Heart left ventricle (tissue), 16 donors: ENCODE measurements around the gene MAN2A2. TPM values are rescaled to one million over a fixed set of nuclear protein-coding genes. Genes with fewer than 3 reads are reported as not detected.

ENCODE experiments used
- ATAC-seq, 4 donors: fragments of 200-7000 bp; cut with Tn5 transposase; one replicate each; pipeline ENCODE4 v1.9.1; 2020 to 2022; ENCODE audit warnings: moderate library complexity in 4 of 4, mild to moderate bottlenecking in 3 of 4, moderate number of reproducible peaks in 1 of 4
- DNase-seq, 5 donors: peaks; one replicate each; pipeline ENCODE4 v3.0.0-alpha.2; 2020
- H3K27ac ChIP-seq, 12 donors: fragments of 200-600 bp; sonication (generic) in 4 of 12; one replicate each; pipeline versions ENCODE4 v1.5.0 to v1.8.0; 2016 to 2022; ENCODE audit warnings: mild to moderate bottlenecking in 2 of 12
- H3K27me3 ChIP-seq, 9 donors: fragments of 200-600 bp; sonication (generic) in 2 of 9; one replicate each; pipeline versions ENCODE4 v1.5.1 to v1.8.0; 2016 to 2022; ENCODE audit warnings: mild to moderate bottlenecking in 3 of 9
- H3K36me3 ChIP-seq, 9 donors: fragments of 200-600 bp; sonication (generic) in 2 of 9; one replicate each; pipeline versions ENCODE4 v1.5.0 to v1.8.0; 2018 to 2022; ENCODE audit warnings: mild to moderate bottlenecking in 2 of 9
- H3K4me1 ChIP-seq, 12 donors: fragments of 200-600 bp; sonication (generic) in 4 of 12; one replicate each; pipeline versions ENCODE4 v1.5.0 to v1.8.0; 2016 to 2022; ENCODE audit warnings: mild to moderate bottlenecking in 3 of 12
- H3K4me3 ChIP-seq, 12 donors: fragments of 200-600 bp; sonication (generic) in 4 of 12; one replicate each; pipeline versions ENCODE4 v1.5.0 to v1.8.0; 2017 to 2022; ENCODE audit warnings: mild to moderate bottlenecking in 9 of 12, moderate library complexity in 4 of 12
- H3K9me3 ChIP-seq, 12 donors: fragments of 200-600 bp; sonication (generic) in 4 of 12; one replicate each; pipeline versions ENCODE4 v1.5.0 to v1.8.0; 2016 to 2022; ENCODE audit warnings: mild to moderate bottlenecking in 1 of 12
- CTCF ChIP-seq, 12 donors: fragments of 200-600 bp; sonication (generic) in 4 of 12; IDR thresholded peaks; one replicate each; pipeline versions ENCODE4 v1.5.0 to v1.8.0; 2018 to 2022; ENCODE audit warnings: antibody characterized with exemption in 12 of 12, mild to moderate bottlenecking in 5 of 12
- POLR2A ChIP-seq, 2 donors: fragments of 450-650 bp; IDR thresholded peaks; one replicate each; pipeline ENCODE4 v1.6.1; 2017; ENCODE audit warnings: antibody characterized with exemption in 2 of 2, mild to moderate bottlenecking in 2 of 2, moderate library complexity in 2 of 2
- WGBS, 4 donors: extraction: QIAGEN DNeasy Blood & Tissue Kit in 2 of 4; methylation state at CpG; one replicate each; pipeline versions ENCODE4 v1.1.5 to v1.1.7; 2013 to 2018; 5-methylcytosine and 5-hydroxymethylcytosine counted together
- intact Hi-C, 10 donors: fragments of 100-400 bp; cut with DNase I; formaldehyde crosslinking; loops; one replicate each; pipeline versions ENCODE4 v1.11.1 to v1.14.2; 2022
- polyA plus RNA-seq, 2 donors: library from polyadenylated mRNA; stranded (reverse); fragments of 200-250 nt; gene quantifications; one replicate each; pipeline ENCODE4 v1.2.3, GENCODE V29; 2013
- total RNA-seq, 9 donors: library from RNA; depleted of rRNA in 2 of 9; stranded (reverse); fragments of >200 nt in 2 of 9; fragmentation: NEBNext Ultra II Directional in 3 of 9; extraction: Animal tissue kit (Norgen Biotek cat#: 25700) in 3 of 9; gene quantifications; one replicate each; pipeline versions ENCODE4 v1.1.0 to v1.2.4, GENCODE V29; 2016 to 2023
- donor health status: ischemic (EF 13 %, LVEDD 7.1; RV severe dilation, severe dysfunction).
- donor health status: healthy with polysubstance abuse.
- donor health status: DM: no; HTN: yes; CAD: no.
- donor health status: DM: no; HTN: no; CAD: no.
- donor health status: ischemic (EF 25% LVEDD 6.9; RV normal size, moderate dysfunction).
- donor health status: ischemic (EF 25% LVEDD 5.7; RV mildly dilated, moderate dysfunction).
- donor health status: healthy.
- donor health status: DM: yes; HTN: yes; CAD: no.
- donor health status: ischemic (EF 35%, LVEDD 5.7; RV mildly dilated, moderate dysfunction).
- donor health status: nonischemic (EF 11% LVEDD 7.7; RV severe dilation, severe dysfunction).
- donor health status: DM: yes; HTN: yes; CAD: no.
- donor health status: PGD.
- donor health status: ischemic (EF 29% LVEDD 5.4; RV normal size, mild dysfunction).
- donor health status: nonischemic (EF 23%, LVEDD 6.1; RV moderate dilation, normal function).

MAN2A2 gene
- total and polyA plus RNA-seq, 11 donors = 38.7 to 145 (median 87.6) TPM

- peak overlapping the region in 8 of 12 donors; percentile 53 to 99 (median 94) for H3K27ac ChIP-seq
- H3K9me3 ChIP-seq = no peaks in the 10 kb centered on the region
- H3K27me3 ChIP-seq = no peaks in the 10 kb centered on the region
- 25 to 40% (median 32%) methylated on average over 5 of the region's 5 CpGs for WGBS, 4 donors
- peaks cover 0 to 64% (median 46%) of the 10 kb centered on the region in 9 donors for H3K36me3 ChIP-seq
- intact Hi-C loops = loop anchor here (1.0 to 10.0 kb wide), 9 partner anchors 46 to 561 kb away; partner anchors contain the start of genes BLM (in 5 of the 10), HDDC3 (in 3 of the 10) and CRTC3 (in 1 of the 10)
- H3K4me3 ChIP-seq = peak overlapping the region in 8 of 12 donors; percentile 9 to 86 (median 76)
- ATAC-seq (no peak), DNase-seq (no peak)
- H3K4me1 ChIP-seq = peaks cover 0 to 59% (median 37%) of the 10 kb centered on the region in 12 donors
- peak in 4 of 12 donors; percentile 7 to 30 (median 27) for TF ChIP-seq CTCF (IDR thresholded peaks at IDR 0.05)
- no peak for TF ChIP-seq POLR2A (IDR thresholded peaks at IDR 0.05)
These were observed 16.8 kb upstream of the MAN2A2 start for GRCh38 chr15:90886291-90886614.

GRCh38 chr15:90887037-90887481 lies 16.0 kb upstream of the MAN2A2 start:
- Histone ChIP-seq H3K9me3 (no peaks in the 10 kb centered on the region), H3K27me3 (no peaks in the 10 kb centered on the region), H3K4me3 (no peak overlapping the region), H3K36me3 (peaks cover 3 to 64% (median 46%) of the 10 kb centered on the region in 9 donors), H3K27ac (peak overlapping the region in 2 of 12 donors; percentile 94), H3K4me1 (peaks cover 0 to 59% (median 37%) of the 10 kb centered on the region in 12 donors)
- WGBS, 4 donors = 79 to 93% (median 85%) methylated on average over 13 of the region's 13 CpGs
- DNase-seq = peak in 1 of 5 donors; percentile 60
- intact Hi-C loops = loop anchor here in 9 of 10 donors (2.0 to 10.0 kb wide), 8 partner anchors 45 to 562 kb away; partner anchors contain the start of genes BLM (in 5 of the 9), HDDC3 (in 3 of the 9) and CRTC3 (in 1 of the 9)
- ATAC-seq = no peak
- TF ChIP-seq CTCF (IDR thresholded peaks at IDR 0.05) (no peak), POLR2A (IDR thresholded peaks at IDR 0.05) (no peak)

- TF ChIP-seq CTCF (IDR thresholded peaks at IDR 0.05) (no peak), POLR2A (IDR thresholded peaks at IDR 0.05) (no peak)
- H3K27ac ChIP-seq = no peak overlapping the region
- H3K36me3 ChIP-seq = peaks cover 6 to 80% (median 63%) of the 10 kb centered on the region in 9 donors
- ATAC-seq = no peak
- intact Hi-C loops = loop anchor here in 8 of 10 donors (5.0 to 10.0 kb wide), 7 partner anchors 43 to 565 kb away; partner anchors contain the start of genes BLM (in 5 of the 8), HDDC3 (in 3 of the 8) and CRTC3 (in 1 of the 8)
- WGBS, 4 donors = 90 to 94% (median 92%) methylated on average over 9 to 18 of the region's 18 CpGs
- DNase-seq = no peak
- no peaks in the 10 kb centered on the region for H3K27me3 ChIP-seq
- H3K9me3 ChIP-seq = no peaks in the 10 kb centered on the region
- H3K4me3 ChIP-seq = no peak overlapping the region
- peaks cover 0 to 40% (median 25%) of the 10 kb centered on the region in 12 donors for H3K4me1 ChIP-seq
These were observed 13.8 kb upstream of the MAN2A2 start for GRCh38 chr15:90889313-90889730.

GRCh38 chr15:90889736-90890456 lies 13.2 kb upstream of the MAN2A2 start:
- Histone ChIP-seq H3K27ac (no peak overlapping the region), H3K27me3 (no peaks in the 10 kb centered on the region), H3K4me1 (peaks cover 0 to 35% (median 22%) of the 10 kb centered on the region in 12 donors), H3K36me3 (peaks cover 6 to 86% (median 69%) of the 10 kb centered on the region in 9 donors), H3K4me3 (no peak overlapping the region), H3K9me3 (no peaks in the 10 kb centered on the region)
- 90 to 95% (median 91%) methylated on average over 21 to 31 of the region's 31 CpGs for WGBS, 4 donors
- DNase-seq (peak in 1 of 5 donors; percentile 54), ATAC-seq (no peak)
- TF ChIP-seq CTCF (IDR thresholded peaks at IDR 0.05) = no peak
- intact Hi-C loops = loop anchor here in 8 of 10 donors (5.0 to 10.0 kb wide), 7 partner anchors 42 to 565 kb away; partner anchors contain the start of genes BLM (in 5 of the 8), HDDC3 (in 3 of the 8) and CRTC3 (in 1 of the 8)
